Dermis microvascular lymphatic vessel endothelial cell (primary cell): ENCODE measurements around the gene HSPE1. TPM values are rescaled to one million over a fixed set of nuclear protein-coding genes. Genes with fewer than 3 reads are reported as not detected.
"Not testable (repeated sequence)": the region's sequence is repeated elsewhere in the genome, so short reads cannot be mapped to it uniquely, and the experiment has no call there.

ENCODE experiments used
- DNase-seq, 2 donors: peaks; one replicate each; pipeline versions ENCODE4 v3.0.0 to v3.0.0-alpha.2; 2010; ENCODE audit warnings: low read depth in 2 of 2
- total RNA-seq: library from RNA; depleted of rRNA; stranded (reverse); fragments of >200 nt; gene quantifications from 2 replicates; pipeline ENCODE4 v1.2.1, GENCODE V29; 2014

The HSPE1 gene
- total RNA-seq, result 30.1 and 63.0 TPM in 2 replicates

- peak; percentile 99 for DNase-seq
Measured at GRCh38 chr2:197499594-197500502, at the start of gene HSPE1, which contains the start of gene HSPD1. HSPE1 (plus strand) TSS chr2:197500379; CDS start chr2:197500437, 58 bp downstream. HSPD1 (minus strand) TSS chr2:197499840; CDS start chr2:197498848, 992 bp downstream.

GRCh38 chr2:197450465-197450864 lies 49.7 kb upstream of the HSPE1 start:
- DNase-seq, result no peak

GRCh38 chr2:197450935-197451358 lies 49.2 kb upstream of the HSPE1 start:
- not testable (repeated sequence) for DNase-seq

- no peak for DNase-seq
Measured at GRCh38 chr2:197452754-197453122, 47.4 kb upstream of the HSPE1 start.

GRCh38 chr2:197453123-197453913 lies 46.9 kb upstream of the HSPE1 start, which contains the start of gene COQ10B:
COQ10B (plus strand) TSS chr2:197453552; CDS start chr2:197453561, 9 bp downstream.
- DNase-seq, result peak; percentile 99 to 100

GRCh38 chr2:197453914-197454398 lies 46.2 kb upstream of the HSPE1 start:
- DNase-seq, result peak; percentile 86 to 96

GRCh38 chr2:197454923-197455322 lies 45.3 kb upstream of the HSPE1 start:
- no peak for DNase-seq

GRCh38 chr2:197455428-197455827 lies 44.8 kb upstream of the HSPE1 start:
- no peak for DNase-seq

- no peak for DNase-seq
Measured at GRCh38 chr2:197460649-197461048, 39.5 kb upstream of the HSPE1 start.

GRCh38 chr2:197461057-197461456 lies 39.1 kb upstream of the HSPE1 start:
- peak in 1 of 2 donors; percentile 8 for DNase-seq

GRCh38 chr2:197464175-197464574 lies 36.0 kb upstream of the HSPE1 start:
- DNase-seq, result peak; percentile 5 to 6

- DNase-seq, result no peak
Measured at GRCh38 chr2:197472166-197472565, 28.0 kb upstream of the HSPE1 start.

GRCh38 chr2:197477797-197478196 lies 22.4 kb upstream of the HSPE1 start:
- no peak for DNase-seq

- DNase-seq, result no peak
Measured at GRCh38 chr2:197480165-197481036, 19.8 kb upstream of the HSPE1 start.

- not testable (repeated sequence) for DNase-seq
Measured at GRCh38 chr2:197484248-197484647, 15.9 kb upstream of the HSPE1 start.

GRCh38 chr2:197486175-197486574 lies 14.0 kb upstream of the HSPE1 start:
- no peak for DNase-seq

GRCh38 chr2:197487385-197487784 lies 12.8 kb upstream of the HSPE1 start:
- DNase-seq, result no peak

- DNase-seq, result no peak
Measured at GRCh38 chr2:197495433-197496134, 4.6 kb upstream of the HSPE1 start.

GRCh38 chr2:197496695-197497094 lies 3.5 kb upstream of the HSPE1 start:
- DNase-seq, result no peak

GRCh38 chr2:197497326-197497725 lies 2.9 kb upstream of the HSPE1 start:
- DNase-seq, result no peak
